H1 (cell line): ENCODE results near the gene RPS13. TPM values are rescaled to one million over a fixed set of nuclear protein-coding genes. Genes with fewer than 3 reads are reported as not detected.

ENCODE experiments used
- ATF2 ChIP-seq: IDR thresholded peaks from 2 replicates; pipeline ENCODE4 v1.6.1; 2012; ENCODE audit warnings: low read length, inconsistent platforms
- BRCA1 ChIP-seq: IDR thresholded peaks from 2 replicates; pipeline ENCODE4 v1.6.1; 2012; ENCODE audit warnings: low read depth, low read length, improper control_type of control experiment
- CBX5 ChIP-seq: fragments of 300-800, 300-1000 bp; sonication (generic); IDR thresholded peaks from 2 replicates; pipeline ENCODE4 v1.7.1; 2016; ENCODE audit warnings: antibody characterized with exemption, low read length, low read depth
- CBX8 ChIP-seq: fragments of 300-800, 300-1000 bp; sonication (generic); IDR thresholded peaks from 2 replicates; pipeline ENCODE4 v1.7.1; 2016; ENCODE audit warnings: low read depth, low read length, borderline replicate concordance
- CTBP2 ChIP-seq: IDR thresholded peaks from 2 replicates; pipeline ENCODE4 v1.7.0; 2011; ENCODE audit warnings: borderline replicate concordance, mild to moderate bottlenecking, moderate library complexity, mixed read lengths, low read length; ENCODE audit not compliant: insufficient read depth, insufficient read length
- CTCF ChIP-seq, 3 experiments: IDR thresholded peaks; 1 replicate in 2 of 3; 2 replicates in 1 of 3; pipeline versions ENCODE4 v1.5.1 to v1.6.1; 2011; ENCODE audit warnings: low read length in 3 of 3, mild to moderate bottlenecking in 3 of 3, inconsistent platforms in 2 of 3, low read depth in 1 of 3, moderate library complexity in 1 of 3; ENCODE audit not compliant: insufficient read depth in 1 of 3; ENCODE audit errors: control extremely low read depth in 1 of 3
- EGR1 ChIP-seq: IDR thresholded peaks from 2 replicates; pipeline ENCODE4 v1.6.1; 2011; ENCODE audit warnings: low read depth, low read length, borderline replicate concordance
- GTF2F1 ChIP-seq: IDR thresholded peaks from 2 replicates; pipeline ENCODE4 v1.6.1; 2012; ENCODE audit warnings: low read depth, low read length, improper control_type of control experiment, borderline replicate concordance
- HDAC2 ChIP-seq, 2 experiments: fragments of 300-600 bp in 1 of 2; sonication (generic) in 1 of 2; IDR thresholded peaks; 2 replicates each; pipeline ENCODE4 v1.6.1; 2011 to 2012; ENCODE audit warnings: low read depth in 2 of 2, low read length in 2 of 2, mild to moderate bottlenecking in 2 of 2, moderate library complexity in 2 of 2, borderline replicate concordance in 1 of 2, inconsistent platforms in 1 of 2
- NRF1 ChIP-seq: IDR thresholded peaks from 2 replicates; pipeline ENCODE4 v1.6.1; 2011; ENCODE audit warnings: mild to moderate bottlenecking, low read depth, low read length, improper control_type of control experiment
- RNF2 ChIP-seq: fragments of 200-900, 300-1000 bp; sonication (generic); IDR thresholded peaks from 2 replicates; pipeline ENCODE4 v1.7.1; 2016; ENCODE audit warnings: borderline replicate concordance, low read depth, mild to moderate bottlenecking, antibody characterized with exemption, low read length; ENCODE audit not compliant: poor library complexity, severe bottlenecking; ENCODE audit errors: missing control alignments
- SIRT6 ChIP-seq: IDR thresholded peaks from one replicate; pipeline ENCODE4 v1.7.1; 2012; ENCODE audit warnings: low read length, inconsistent platforms
- SIX5 ChIP-seq: IDR thresholded peaks from 2 replicates; pipeline ENCODE4 v1.6.1; 2011; ENCODE audit warnings: mild to moderate bottlenecking, low read depth, low read length
- SP2 ChIP-seq: IDR thresholded peaks from 2 replicates; pipeline ENCODE4 v1.6.1; 2012; ENCODE audit warnings: mild to moderate bottlenecking, low read length, inconsistent platforms
- SP4 ChIP-seq: IDR thresholded peaks from 2 replicates; pipeline ENCODE4 v1.6.1; 2012; ENCODE audit warnings: low read length, inconsistent platforms
- SRF ChIP-seq: IDR thresholded peaks from 2 replicates; pipeline ENCODE4 v1.6.1; 2011; ENCODE audit warnings: mild to moderate bottlenecking, low read depth, low read length, moderate library complexity
- TCF12 ChIP-seq: IDR thresholded peaks from 2 replicates; pipeline ENCODE4 v1.6.1; 2011; ENCODE audit warnings: low read depth, mild to moderate bottlenecking, low read length
- TEAD4 ChIP-seq: IDR thresholded peaks from 2 replicates; pipeline ENCODE4 v1.6.1; 2012; ENCODE audit warnings: low read depth, low read length, inconsistent platforms, mixed read lengths
- YY1 ChIP-seq: IDR thresholded peaks from 2 replicates; pipeline ENCODE4 v1.6.1; 2011; ENCODE audit warnings: low read depth, mild to moderate bottlenecking, low read length
- polyA plus RNA-seq, 7 experiments: library from polyadenylated mRNA; depleted of rRNA in 3 of 7; stranded (reverse) in 5 of 7; unstranded in 2 of 7; fragments of >200 nt in 5 of 7; fragments of 200-250 nt in 2 of 7; gene quantifications; 1 replicate in 5 of 7; 2 replicates in 1 of 7; 4 replicates in 1 of 7; pipeline versions ENCODE4 v1.2.1 to v1.2.3, GENCODE V29; 2011 to 2013; ENCODE audit warnings: missing spikeins in 2 of 7, mixed read lengths in 2 of 7
- total RNA-seq: library from RNA; stranded (reverse); fragmentation: NEBNext Ultra II Directional; extraction: Animal tissue kit (Norgen Biotek cat#: 25700); gene quantifications from 2 replicates; pipeline ENCODE4 v1.2.1, GENCODE V29; 2021

Gene RPS13
- total and polyA plus RNA-seq, 2 of the 8 experiments (the other 6 are each of a cell fraction or from before 2014, with no cell fraction given) = 1,336 to 2,270 TPM

- TF ChIP-seq CTCF (IDR thresholded peaks at IDR 0.05; ENCODE audit: control extremely low read depth in 1 of 3, insufficient read depth in 1 of 3, low read depth in 1 of 3, low read length in 3 of 3) (peak in 1 of 3 experiments; percentile 1; a peak in 1 of 4 replicates), GTF2F1 (peak; percentile 84; the same call in 1 of the 2 replicates), ATF2 (no peak), EGR1 (no peak), CTBP2 (no peak), YY1 (peak; percentile 93), SIX5 (peak; percentile 83), CBX5 (no peak), SIRT6 (no peak), SP2 (no peak), CBX8 (no peak), SP4 (peak; percentile 70; the same call in 1 of the 2 replicates), SRF (no peak), BRCA1 (no peak), HDAC2 (IDR thresholded peaks at IDR 0.05; ENCODE audit: borderline replicate concordance in 1 of 2, low read depth in 2 of 2, low read length in 2 of 2) (0 out of 4 replicates have a peak, but pooled peaks of 1 of the 2 experiments have one; percentile 8), TEAD4 (peak; percentile 86), TCF12 (0 out of 2 replicates have a peak, but pooled peaks have one; percentile 26), RNF2 (no peak), NRF1 (peak; percentile 35)
These were observed at the start of gene RPS13 (continued) for GRCh38 chr11:17077520-17078401.
